ENCODE measurements around the gene ZNF45.
"Not testable (repeated sequence)": the region's sequence is repeated elsewhere in the genome, so short reads cannot be mapped to it uniquely, and the experiment has no call there.

The ZNF45 gene

GRCh38 chr19:43883864-43884263, 51.2 kb downstream of the ZNF45 start, which contains the start of gene ZNF404:
TSS of gene ZNF404 (minus strand) at chr19:43883964.
- Mint-ChIP-seq H3K4me3 (no peak within 1 kb of the TSS), H3K27me3 (no peaks in the 10 kb centered on the region), H3K36me3 (peaks cover 52% of the 10 kb centered on the region), H3K4me1 (ENCODE audit: low read depth) (no peaks in the 10 kb centered on the region), H3K27ac (no peak within 1 kb of the TSS), H3K9me3 (ENCODE audit: low read depth) (peaks cover 47% of the 10 kb centered on the region)

GRCh38 chr19:43880483-43880882, 54.6 kb downstream of the ZNF45 start:
- H3K27ac Mint-ChIP-seq: no peak overlapping the region
- H3K27me3 Mint-ChIP-seq: no peaks in the 10 kb centered on the region
- no peak overlapping the region for H3K4me3 Mint-ChIP-seq
- H3K36me3 Mint-ChIP-seq: peaks cover 62% of the 10 kb centered on the region
- H3K9me3 Mint-ChIP-seq (ENCODE audit: low read depth): peaks cover 50% of the 10 kb centered on the region
- no peaks in the 10 kb centered on the region for H3K4me1 Mint-ChIP-seq (ENCODE audit: low read depth)

GRCh38 chr19:43872547-43873336, 62.3 kb downstream of the ZNF45 start:
- Mint-ChIP-seq H3K27ac (no peak overlapping the region), H3K4me1 (ENCODE audit: low read depth) (no peaks in the 10 kb centered on the region), H3K4me3 (no peak overlapping the region), H3K9me3 (ENCODE audit: low read depth) (peaks cover 47% of the 10 kb centered on the region), H3K36me3 (peaks cover 48% of the 10 kb centered on the region), H3K27me3 (no peaks in the 10 kb centered on the region)

DNA sequence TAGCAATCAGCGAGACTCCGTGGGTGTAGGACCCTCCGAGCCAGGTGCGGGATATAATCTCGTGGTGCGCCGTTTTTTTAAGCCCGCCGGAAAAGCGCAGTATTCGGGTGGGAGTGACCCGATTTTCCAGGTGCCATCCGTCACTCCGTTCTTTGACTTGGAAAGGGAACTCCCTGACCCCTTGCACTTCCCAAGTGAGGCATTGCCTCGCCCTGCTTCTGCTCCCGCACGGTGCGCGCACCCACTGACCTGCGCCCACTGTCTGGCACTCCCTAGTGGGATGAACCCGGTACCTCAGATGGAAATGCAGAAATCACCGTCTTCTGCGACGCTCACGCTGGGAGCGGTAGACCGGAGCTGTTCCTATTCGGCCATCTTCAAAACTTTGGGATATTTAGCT, 68.2 kb downstream of the ZNF45 start:
- H3K9me3 Mint-ChIP-seq (ENCODE audit: low read depth): peaks cover 16% of the 10 kb centered on the region
- H3K27ac Mint-ChIP-seq: not testable (repeated sequence)

More for the DNA sequence above, 68.2 kb downstream of the ZNF45 start:
- not testable (repeated sequence) for H3K4me1 Mint-ChIP-seq (ENCODE audit: low read depth); H3K4me3 Mint-ChIP-seq; H3K27me3 Mint-ChIP-seq
- peaks cover 18% of the 10 kb centered on the region for H3K36me3 Mint-ChIP-seq

All from activated naive CD8-positive, alpha-beta T cell (primary cell).